DLD1 (cell line): ENCODE data around the gene ATP6V1G2.

Experiments
- in situ Hi-C: cut with HindIII; loops from 2 replicates; pipeline ENCODE4 v1.10.0; 2017; ENCODE audit warnings: low sequenced_read_pairs

Gene ATP6V1G2

DNA sequence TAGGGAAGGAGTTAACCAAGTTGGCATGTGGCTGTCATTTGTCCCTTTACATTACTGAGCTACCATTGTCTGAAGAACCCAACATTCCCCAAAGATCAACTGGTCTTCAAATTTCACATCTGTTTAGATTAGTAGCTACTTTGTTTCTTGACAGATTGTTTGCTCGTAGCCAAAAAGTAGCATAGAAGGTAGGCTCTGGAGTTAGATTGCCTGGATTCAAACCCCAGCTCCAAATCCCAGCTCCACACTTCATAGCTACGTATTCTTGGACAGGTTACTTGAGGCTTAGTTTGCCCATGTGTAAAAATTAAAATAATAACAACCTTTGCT lies 2.1 kb upstream of the ATP6V1G2 start:
- in situ Hi-C loops, result no loop called here

DNA sequence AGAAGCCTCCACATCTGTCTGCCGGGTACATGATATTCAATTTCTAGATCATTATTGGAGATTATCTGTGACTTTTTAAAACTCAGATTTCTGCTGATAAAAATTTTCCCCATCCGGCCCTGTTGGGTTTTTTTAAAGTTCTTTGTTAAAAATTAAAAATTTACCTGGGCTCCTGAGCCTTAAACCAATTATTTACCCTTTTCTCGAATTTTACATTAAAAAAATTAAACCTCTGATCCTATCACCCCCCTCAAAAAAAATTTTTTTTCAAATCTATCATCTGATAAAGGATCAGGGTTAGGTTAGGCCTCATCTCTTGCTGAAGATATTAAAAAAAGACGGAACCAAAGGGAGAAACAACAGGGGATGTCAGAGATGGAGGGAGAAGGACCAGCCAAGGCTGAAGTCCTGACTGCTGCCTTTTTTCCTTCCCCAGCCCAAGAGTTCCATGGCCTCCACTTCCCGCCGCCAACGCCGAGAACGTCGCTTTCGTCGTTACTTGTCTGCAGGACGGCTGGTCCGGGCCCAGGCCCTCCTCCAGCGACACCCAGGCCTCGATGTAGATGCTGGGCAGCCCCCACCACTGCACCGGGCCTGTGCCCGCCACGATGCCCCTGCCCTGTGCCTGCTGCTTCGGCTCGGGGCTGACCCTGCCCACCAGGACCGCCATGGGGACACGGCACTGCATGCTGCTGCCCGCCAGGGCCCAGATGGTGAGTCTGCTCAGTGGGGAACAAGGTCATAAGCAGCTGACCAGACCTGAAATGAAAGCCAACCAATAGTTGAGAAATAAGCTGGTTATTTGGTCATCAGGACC lies 1.5 kb upstream of the ATP6V1G2 start:
- in situ Hi-C loops, result no loop called here

DNA sequence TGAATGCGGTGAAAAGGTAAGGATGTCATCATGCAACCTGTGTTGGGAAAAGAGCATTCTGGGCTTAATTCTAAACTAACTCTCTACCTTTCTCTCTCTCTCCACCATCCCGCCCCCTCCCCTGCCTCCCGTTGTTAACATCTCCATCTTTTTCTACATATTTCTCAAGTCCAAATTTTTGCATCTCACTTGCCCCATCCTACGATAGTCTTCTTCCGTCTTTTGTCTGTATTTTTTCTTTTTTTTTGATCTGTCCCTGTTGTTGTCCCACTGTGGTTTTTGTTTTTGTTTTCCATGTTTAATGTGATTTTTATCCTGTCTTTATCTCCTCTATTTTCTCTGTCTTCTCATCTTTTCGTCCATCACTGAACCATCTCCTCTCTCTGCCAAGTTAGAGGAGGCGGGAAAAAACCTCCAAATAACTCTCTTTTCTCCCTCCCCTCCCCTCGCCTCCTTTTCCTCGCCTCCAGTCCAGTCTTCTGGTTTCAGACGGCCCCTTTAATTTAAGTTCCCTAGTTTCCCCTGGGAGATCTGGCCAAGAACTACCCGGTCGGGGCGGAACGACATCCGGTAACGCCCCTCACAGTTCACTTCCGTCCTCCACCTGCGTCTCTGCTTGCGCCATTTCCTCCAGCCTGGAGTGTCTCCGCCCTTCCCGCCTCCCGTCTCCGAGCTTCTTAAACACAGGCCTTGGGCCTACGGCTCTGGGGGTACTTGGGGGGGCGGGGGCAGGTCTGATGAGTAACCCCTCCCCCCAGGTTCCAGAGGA lies 734 bp upstream of the ATP6V1G2 start, which contains the start of gene NFKBIL1:
TSS of gene NFKBIL1 (plus strand) at position 651 of the 769 bp plus-strand sequence. CDS start at position 738, 87 bp downstream.
- in situ Hi-C loops, result no loop called here

DNA sequence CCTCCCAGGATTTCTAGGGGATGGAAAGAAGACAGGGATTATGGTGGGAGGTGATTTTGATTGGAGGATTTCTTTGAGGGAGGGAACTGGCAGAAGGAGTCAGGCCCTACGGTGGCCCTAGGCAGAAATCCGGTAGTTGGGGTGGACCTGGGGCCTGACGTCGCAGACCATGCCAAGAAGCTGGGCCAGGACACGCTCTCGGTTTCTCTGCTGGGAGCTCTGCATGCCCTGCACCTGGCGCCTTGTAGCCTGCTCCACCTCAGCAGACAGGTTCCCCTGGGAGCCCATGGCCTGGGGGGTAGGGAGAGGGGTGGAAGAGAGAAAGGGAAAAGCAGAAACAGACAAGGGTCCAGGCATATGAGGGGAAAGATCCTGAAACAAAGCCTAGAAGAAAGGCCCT lies 1.1 kb downstream of the ATP6V1G2 start:
- in situ Hi-C loops, result no loop called here

GRCh38 chr6:31544676-31545075 lies 1.7 kb downstream of the ATP6V1G2 start:
- in situ Hi-C loops, result no loop called here

- in situ Hi-C loops, result no loop called here
Observed at GRCh38 chr6:31543639-31544038, 2.8 kb downstream of the ATP6V1G2 start.

GRCh38 chr6:31541658-31542521 lies 4.5 kb downstream of the ATP6V1G2 start, which contains the start of gene DDX39B:
Gene DDX39B, minus strand, starts transcription at chr6:31542003. Its CDS starts 1,471 bp downstream, at chr6:31540532.
- in situ Hi-C loops, result no loop called here

GRCh38 chr6:31541059-31541657 lies 5.2 kb downstream of the ATP6V1G2 start:
- in situ Hi-C loops, result no loop called here

GRCh38 chr6:31540640-31541039 lies 5.8 kb downstream of the ATP6V1G2 start:
- in situ Hi-C loops, result no loop called here

DNA sequence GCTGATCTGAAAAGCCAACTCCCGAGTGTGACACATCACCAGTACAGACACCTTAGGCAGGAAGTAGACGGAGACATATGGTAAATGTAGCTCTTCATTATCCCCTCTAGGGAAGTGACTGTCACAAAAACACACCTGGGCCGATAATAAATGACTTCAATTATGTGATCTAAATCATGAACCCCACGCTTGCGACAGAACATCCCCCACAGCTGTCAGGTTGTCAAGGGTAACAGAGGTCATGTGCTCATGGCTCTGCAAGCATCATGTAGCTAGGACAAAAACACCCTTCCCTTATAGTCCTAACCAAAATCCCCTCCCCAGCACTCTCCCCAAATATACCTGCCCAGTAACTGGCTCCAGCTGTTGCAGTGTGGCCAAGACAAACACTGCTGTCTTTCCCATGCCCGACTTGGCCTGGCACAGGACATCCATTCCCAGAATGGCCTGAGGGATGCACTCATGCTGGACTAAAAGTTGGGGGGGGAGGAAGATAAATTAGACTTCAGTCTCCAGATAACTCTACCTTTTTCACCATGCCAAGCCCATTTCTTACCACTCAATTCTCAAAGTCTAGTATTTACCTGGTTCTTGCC lies 7.5 kb downstream of the ATP6V1G2 start:
- in situ Hi-C loops, result no loop called here

GRCh38 chr6:31535538-31536324 lies 10.7 kb downstream of the ATP6V1G2 start:
- in situ Hi-C loops, result no loop called here

GRCh38 chr6:31534521-31535040 lies 11.8 kb downstream of the ATP6V1G2 start:
- in situ Hi-C loops, result no loop called here

DNA sequence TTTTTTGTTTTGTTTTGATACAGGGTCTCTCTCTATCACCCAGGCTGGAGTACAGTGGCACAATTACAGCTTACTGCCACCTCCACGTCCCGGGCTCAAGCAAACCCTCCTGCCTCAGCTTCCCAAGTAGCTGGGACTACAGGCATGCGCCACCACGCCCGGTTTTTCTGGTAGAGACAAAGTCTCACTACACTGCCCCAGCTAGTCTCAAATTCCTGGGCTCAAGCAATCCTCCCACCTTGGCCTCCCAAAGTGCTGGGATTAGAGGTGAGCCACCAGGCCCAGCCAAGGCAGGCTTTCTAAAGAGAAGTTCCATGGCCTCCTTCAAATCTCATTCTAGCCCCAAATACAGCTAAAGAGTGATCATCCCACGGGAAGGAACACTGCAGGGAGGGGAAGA lies 12.4 kb downstream of the ATP6V1G2 start:
- in situ Hi-C loops, result no loop called here

- in situ Hi-C loops, result no loop called here
Observed at GRCh38 chr6:31533455-31533841, 13.0 kb downstream of the ATP6V1G2 start.

- in situ Hi-C loops, result no loop called here
Observed at GRCh38 chr6:31532644-31533454, 13.6 kb downstream of the ATP6V1G2 start.

DNA sequence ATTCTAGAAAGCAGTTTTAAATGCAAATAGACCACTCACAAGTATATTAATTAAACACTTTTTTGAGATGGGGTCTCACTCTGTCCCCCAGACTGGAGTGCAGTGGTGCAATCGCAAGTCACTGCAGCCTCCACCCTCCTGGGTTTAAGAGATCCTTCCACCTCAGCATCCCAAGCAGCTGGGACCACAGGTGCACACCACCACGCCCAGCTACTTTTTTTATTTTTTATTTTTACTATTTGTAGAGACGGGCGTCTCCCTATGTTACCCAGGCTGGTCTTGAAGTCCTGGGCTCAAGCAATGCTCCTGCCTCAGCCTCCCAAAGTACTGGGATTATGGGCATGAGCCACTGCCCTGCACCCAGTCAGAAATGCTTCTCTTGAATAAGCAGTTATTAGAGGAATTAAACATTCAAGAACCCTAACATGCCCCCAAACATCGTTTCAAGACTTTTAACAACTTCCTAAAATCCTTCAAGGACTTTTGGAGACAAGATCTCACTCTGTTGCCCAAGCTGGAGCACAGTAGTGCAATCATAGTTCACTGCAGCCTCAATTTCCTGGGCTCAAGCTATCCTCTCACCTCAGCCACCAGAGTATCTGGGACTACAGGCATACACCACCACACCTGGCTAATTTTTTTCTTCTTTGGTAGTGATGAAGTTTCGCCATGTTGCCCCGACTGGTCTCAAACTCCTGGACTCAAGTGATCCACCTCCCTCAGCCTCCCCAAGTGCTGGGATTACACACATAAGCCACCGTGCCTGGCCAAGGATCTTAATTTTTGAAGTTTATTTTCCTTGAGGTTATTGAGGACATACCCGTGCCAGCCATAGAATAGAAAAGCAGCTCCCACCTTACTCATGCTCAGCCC lies 14.4 kb downstream of the ATP6V1G2 start:
- in situ Hi-C loops, result no loop called here

DNA sequence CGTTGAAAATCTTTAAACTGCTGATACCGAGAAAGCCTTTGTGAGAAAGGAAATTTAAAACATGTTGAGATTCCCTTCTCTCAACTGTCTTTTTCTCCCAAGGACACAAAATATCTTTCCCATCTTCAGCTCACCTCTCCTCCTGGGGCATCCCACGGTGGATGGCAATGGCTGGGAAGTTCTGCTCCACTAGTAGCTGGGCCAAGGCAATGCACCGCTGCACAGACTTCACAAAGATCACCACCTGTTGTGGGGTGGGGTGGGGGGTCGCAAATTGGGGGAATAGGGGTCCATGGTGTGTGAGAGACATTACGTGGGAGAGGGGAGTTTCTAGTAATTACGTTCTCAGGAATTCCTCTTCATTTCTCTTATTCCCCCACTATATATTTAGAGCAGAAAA lies 15.2 kb downstream of the ATP6V1G2 start:
- in situ Hi-C loops, result no loop called here

GRCh38 chr6:31530659-31531058 lies 15.7 kb downstream of the ATP6V1G2 start:
- in situ Hi-C loops, result no loop called here
